HG02884 (cell line): Measurements from ENCODE around the gene PRKCE.

Experiments used
- ATAC-seq: cut with Tn5 transposase; IDR thresholded peaks from one replicate; pipeline ENCODE4 v1.9.1; 2021; ENCODE audit warnings: mild to moderate bottlenecking, moderate library complexity; ENCODE audit not compliant: unreplicated experiment

The PRKCE gene

DNA sequence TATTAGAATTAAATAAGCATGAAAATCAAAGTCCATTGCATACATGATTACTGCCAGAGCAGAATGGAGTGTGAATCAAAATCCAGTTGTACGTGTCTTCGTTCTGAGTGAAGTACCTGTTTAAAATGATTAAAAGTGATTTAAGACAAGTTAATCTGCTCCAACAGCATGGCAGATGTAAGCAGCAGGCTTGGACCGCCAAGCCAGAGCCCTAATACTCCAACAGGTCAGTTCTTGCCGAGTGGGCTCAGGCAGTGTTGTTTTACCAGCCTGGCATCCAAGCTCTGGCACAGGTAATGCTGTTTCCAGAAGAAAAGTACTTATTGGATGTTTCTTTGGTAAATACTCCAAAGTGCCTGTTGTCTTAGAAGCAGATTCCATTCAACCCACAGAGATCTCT is 474.3 kb downstream of the PRKCE start:
- ATAC-seq = no peak

GRCh38 chr2:46126571-46126970 is 475.1 kb downstream of the PRKCE start:
- no peak for ATAC-seq

- no peak for ATAC-seq
Observed at GRCh38 chr2:46127176-46127575, 475.7 kb downstream of the PRKCE start.

DNA sequence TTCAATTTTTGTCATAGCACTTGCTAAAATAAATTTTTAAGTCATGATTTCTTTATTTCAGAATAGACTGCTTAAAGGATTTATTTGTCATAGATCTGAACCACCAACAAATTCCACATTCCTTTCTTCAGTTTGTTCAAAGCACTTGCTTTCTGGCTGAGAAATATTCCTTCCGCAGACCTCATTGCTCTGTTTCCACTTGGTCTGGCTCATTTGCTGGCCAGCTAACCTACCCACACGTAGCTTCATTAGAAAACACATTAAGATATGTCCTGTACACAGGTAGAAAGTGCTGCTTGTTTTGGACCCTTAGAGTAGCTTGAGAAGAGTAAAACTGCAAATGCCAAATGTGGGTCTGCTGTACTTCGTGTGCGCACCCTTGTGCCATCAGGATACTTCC is 479.0 kb downstream of the PRKCE start:
- no peak for ATAC-seq

DNA sequence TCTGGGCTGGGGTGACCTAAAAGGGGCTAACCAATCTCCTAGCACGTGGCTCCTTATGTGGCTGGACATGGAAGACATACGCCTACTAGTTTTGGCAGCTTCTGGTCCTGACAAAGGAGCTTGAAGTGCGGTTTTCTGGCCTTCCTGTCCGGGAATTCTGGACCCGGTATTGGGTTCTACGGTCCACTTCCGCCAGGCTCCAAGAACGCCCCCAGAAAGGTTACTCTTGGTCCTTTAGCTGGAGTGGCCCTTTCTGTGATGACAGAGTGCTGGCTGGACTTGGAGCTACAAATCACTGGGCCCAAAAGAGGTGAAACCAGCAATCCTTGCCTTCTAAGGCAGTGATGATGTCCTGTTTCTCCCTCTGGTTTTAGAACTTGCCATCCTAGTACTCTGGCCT is 481.5 kb downstream of the PRKCE start:
- ATAC-seq = no peak

- ATAC-seq = no peak
Observed at GRCh38 chr2:46134531-46135227, 483.2 kb downstream of the PRKCE start.

- ATAC-seq = no peak
Observed at GRCh38 chr2:46135228-46135855, 483.9 kb downstream of the PRKCE start.

GRCh38 chr2:46135958-46136357 is 484.5 kb downstream of the PRKCE start:
- ATAC-seq = no peak

- no peak for ATAC-seq
Observed at GRCh38 chr2:46136481-46136880, 485.0 kb downstream of the PRKCE start.

- no peak for ATAC-seq
Observed at GRCh38 chr2:46136953-46137352, 485.5 kb downstream of the PRKCE start.

- no peak for ATAC-seq
Observed at GRCh38 chr2:46142546-46143428, 491.3 kb downstream of the PRKCE start.

DNA sequence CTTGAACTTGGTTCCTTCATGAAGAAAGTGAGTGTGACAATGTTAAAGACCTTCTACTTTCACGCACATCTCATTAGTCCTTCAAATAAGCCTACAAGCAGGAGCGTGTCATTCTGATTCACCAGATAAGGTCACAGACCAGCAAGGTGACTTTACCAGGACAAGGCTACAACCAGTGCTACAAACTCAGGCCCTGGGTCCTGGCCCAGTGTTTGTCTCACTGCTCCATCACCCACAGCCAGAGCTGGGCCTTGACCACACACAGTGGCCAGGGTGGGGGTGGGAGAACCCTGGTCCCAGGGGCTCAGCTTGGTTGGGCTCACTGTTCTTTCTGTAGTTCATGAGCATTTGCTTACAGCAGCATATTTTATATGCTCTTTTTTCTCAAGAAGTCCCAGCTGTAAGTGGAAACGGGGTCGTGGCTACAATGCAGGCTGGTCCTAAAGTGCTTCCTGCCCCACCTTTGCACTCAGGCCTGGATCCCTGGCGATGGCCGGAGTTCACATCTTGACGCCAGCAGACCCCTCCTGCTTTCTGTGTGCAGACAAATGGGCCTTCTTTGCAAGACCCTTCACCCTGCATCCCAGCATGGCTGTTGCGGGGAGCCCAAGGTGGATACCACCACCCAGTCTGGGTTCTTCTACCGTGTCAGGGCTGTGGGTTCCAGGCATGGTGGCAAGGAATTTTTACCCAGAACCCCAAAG is 492.1 kb downstream of the PRKCE start:
- ATAC-seq = no peak

DNA sequence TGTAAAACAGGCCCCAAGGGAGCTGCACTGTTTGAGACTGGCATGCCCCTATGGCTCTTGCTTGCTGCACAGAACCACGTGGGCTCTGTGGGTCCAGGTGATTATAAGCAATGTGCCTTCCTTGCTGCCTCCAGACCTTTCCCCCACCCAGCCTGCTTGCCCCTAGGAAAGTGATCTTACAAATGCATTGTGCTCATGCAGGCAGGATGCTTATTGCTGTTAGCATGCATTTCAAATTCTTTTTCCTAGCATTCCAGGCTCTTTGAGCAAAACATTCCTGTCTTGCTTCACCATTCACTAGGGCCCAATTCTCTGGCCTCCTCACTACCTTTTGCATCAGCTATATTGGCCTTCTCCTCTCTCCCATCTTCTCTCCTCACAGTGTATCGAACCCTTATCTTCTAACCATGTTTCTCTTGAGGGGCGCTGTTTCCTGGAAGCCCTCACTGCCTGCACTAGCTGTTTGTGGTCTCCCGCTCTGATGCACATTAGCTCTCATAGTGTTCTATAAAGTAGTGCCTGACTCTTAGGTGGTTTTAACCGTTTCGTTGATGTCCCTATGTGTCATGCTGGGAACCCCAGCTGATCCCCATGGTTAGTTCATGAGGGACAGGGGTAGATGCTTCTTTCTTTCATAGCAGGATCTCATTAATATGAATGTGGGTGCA is 492.8 kb downstream of the PRKCE start:
- ATAC-seq = no peak

DNA sequence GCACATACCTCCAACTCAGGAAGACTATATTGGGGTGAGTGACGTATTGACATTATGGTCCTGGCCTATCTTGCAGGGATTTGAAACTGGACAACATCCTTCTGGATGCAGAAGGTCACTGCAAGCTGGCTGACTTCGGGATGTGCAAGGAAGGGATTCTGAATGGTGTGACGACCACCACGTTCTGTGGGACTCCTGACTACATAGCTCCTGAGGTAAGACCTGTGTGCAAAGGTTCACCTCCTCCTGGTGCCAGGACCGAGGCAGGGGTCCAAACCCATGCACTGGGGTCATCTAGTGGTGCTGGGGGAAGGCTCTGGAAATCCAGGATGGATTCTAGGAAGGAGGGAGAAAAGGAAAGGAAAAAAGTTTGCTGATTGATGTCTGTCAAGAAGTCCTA is 493.5 kb downstream of the PRKCE start:
- ATAC-seq = no peak

GRCh38 chr2:46145840-46146239 is 494.4 kb downstream of the PRKCE start:
- ATAC-seq = no peak

GRCh38 chr2:46146866-46147502 is 495.5 kb downstream of the PRKCE start:
- no peak for ATAC-seq

DNA sequence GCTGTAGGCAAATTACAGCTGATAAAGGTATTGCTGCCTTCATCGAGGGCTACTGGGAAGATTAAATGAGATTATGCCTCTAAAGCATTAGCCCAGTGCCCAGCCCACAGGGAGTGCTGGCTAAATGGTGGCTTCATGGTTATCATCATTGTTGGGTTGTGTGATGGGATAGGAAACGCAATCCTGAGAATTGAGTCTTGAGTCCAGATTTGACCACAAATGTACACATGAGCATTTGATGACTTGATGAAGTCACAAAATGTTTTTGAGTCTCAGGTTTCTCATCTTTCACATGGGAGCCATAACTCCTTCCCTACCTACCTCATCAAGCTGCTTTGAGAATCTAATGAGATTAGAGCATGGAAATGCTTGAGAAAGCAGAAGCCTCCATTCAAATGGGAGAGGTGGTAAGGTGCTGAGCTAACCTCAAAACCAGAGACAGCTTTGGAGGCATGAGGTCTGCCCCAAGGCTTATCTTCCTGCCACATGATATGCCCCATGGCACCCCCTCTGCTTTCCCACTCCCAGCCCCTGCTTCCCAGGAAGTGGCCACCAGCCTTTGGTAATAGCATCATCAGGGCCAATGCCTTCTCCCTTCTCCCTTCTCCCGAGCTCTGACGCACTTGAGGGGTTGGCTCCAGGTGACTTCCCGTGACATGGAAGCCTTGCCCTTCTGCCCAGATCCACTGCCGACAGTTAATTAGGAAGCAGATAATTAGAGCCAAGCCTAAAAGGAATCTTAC is 496.3 kb downstream of the PRKCE start:
- ATAC-seq = no peak

- ATAC-seq = no peak
Observed at GRCh38 chr2:46148369-46148736, 496.9 kb downstream of the PRKCE start.

DNA sequence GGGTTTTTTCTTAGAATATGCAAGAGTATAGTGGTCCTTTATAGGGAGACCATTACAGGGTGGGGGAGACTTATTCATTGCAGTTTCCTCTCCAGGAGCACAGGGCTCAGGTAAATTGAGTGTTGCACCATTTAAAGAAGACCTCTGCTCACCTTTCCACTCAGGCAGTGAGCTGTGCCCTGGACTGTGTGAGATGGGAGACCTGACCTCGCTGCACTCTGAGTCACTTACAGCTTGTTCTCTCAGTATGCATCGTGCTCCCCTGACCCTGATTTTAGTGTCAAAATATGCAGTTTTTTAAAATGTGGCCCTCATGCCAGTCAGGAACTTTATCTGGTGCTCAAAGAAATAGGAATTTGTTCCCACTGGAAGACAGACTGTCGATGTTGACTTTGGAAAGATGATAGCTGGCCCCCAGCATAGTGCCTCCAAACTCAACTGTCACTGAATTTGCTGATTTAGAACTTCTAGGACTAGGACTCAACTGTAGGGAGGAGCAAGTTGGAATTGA is 499.0 kb downstream of the PRKCE start:
- no peak for ATAC-seq
